HG03064 (cell line): ENCODE measurements around the gene TTC7B.
"Not testable (repeated sequence)": the region's sequence is repeated elsewhere in the genome, so short reads cannot be mapped to it uniquely, and the experiment has no call there.

Source experiments
- ATAC-seq: cut with Tn5 transposase; IDR thresholded peaks from one replicate; pipeline ENCODE4 v1.9.1; 2021; ENCODE audit warnings: low read depth; ENCODE audit not compliant: unreplicated experiment

Gene TTC7B

DNA sequence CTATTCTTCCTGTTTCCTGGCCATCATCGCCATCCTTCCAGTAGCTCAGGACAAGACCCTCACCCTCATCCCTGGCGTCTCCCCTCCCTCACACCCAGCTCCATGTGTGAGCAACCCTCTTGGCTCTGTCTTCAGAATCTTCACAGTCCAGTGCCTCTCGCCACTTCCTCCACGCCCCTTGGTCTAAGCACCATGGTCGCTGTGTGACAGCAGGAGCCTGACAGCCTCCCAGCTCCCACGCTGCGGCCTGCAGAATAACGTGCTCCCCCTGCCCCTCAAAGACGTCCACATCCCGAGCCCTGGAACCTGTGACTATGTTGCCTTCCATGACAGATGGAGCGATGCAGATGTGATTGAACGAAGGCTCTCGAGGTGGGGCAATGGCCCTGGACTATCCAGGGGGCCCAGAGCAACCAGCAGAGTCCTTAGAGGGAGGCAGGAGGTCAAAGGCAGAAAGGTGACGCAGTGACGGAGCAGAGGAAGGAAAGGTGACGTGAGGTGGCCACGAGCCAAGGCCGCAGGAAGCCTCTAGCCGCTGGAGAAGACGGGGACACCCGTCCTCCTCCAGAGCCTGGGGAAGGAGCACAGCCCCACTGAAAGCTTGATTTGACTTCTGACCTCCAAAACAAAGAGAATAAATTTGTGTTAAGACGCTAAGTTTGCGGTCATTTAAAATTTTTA lies 279.6 kb downstream of the TTC7B start:
- no peak for ATAC-seq

GRCh38 chr14:90536092-90536491 lies 280.1 kb downstream of the TTC7B start:
- ATAC-seq, result no peak

GRCh38 chr14:90535556-90536090 lies 280.6 kb downstream of the TTC7B start:
- no peak for ATAC-seq

- ATAC-seq, result no peak
Measured at GRCh38 chr14:90534838-90535555, 281.2 kb downstream of the TTC7B start.

DNA sequence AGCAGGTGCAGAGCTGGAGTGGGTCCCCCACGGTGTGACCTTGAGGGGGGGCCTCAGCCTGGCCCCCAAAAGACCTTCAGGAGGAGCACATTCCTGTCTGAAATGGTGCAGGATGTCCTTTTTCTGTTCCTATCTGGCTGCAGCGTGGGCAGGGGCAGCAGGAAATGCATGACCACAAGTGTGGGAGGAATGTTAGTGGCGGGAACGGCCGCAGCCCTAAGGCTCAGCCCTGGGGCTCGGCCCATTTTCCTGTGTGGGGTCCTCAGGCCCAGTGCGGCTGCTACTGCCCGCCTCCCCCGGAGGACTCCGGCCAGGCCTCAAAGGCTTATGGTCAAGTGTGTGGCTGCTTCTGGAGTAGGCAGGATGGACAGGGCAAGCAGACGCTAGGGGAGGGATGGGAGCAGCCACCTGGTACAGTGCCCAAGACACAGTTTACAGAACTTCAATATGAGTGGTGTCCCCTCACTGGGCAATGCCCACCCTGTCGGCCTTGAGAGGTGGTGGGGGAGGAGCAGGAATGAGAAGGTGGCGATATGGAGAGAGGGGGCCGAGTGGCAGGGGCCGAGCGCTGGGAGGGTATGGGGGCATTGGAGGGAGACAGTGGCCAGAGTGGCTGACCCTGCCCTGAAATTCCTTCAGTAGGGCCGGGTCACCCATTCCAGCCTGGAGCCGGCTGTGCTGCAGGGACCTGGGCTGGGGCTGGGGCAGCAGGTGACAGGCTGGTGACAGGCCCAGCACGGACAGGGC lies 282.0 kb downstream of the TTC7B start:
- ATAC-seq, result no peak

DNA sequence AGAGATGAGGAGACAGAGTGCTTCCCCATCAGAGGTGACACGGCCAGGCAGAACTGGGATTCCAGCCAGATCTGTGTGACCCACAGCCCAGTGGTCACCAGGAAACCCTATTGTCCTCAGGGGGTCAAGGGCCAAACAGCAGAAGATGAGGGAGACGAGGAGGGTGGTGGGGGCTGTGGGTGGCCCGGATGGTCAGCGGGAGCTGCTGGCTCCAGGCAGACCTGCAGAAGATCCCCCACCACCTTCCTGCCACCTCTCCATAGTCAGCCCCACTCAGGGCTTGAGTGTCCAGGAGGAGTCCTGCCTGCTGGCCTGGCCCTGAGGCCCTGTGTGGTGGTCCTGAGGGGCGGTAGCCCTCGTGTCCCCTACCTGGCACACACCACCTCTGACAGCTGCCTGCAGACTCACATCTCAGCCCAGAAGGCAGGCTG lies 282.6 kb downstream of the TTC7B start:
- ATAC-seq, result no peak

GRCh38 chr14:90532826-90533525 lies 283.3 kb downstream of the TTC7B start:
- ATAC-seq, result no peak

DNA sequence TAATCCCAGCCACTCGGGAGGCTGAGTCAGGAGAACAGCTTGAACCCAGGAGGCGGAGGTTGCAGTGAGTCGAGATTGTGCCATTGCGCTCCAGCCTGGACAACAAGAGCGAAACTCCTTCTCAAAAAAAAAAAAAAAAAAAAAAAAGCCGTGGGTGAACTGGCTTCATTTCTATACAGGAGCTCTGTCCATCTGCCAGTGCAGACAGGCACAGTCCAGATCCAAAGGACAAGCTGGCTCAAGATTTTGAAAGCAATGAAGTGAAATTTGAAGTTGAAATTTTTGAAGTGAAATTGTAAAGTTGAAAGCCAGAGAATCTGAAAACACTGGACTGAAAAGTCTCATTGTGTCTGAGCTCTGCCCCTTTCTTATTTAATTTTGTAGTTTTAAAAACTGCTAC lies 284.7 kb downstream of the TTC7B start:
- no peak for ATAC-seq

DNA sequence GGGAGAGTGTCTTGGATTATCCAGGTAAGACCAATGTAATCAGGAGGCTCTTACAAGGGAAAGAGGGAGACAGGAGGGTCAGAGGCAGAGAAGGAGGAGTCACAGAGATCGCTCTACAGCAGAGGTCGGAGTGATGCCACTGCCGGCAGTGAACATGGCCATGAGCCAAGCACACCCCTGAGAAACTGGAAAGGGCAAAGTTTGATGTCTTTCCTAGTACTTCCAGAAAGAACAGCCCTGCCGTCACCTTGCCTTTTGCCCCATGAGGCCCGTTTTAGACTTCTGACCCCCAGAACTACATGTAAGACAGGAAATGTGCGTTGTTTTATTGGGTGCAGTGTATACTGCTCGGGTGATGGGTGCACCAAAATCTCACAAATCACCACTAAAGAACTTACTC lies 285.7 kb downstream of the TTC7B start:
- ATAC-seq, result no peak

DNA sequence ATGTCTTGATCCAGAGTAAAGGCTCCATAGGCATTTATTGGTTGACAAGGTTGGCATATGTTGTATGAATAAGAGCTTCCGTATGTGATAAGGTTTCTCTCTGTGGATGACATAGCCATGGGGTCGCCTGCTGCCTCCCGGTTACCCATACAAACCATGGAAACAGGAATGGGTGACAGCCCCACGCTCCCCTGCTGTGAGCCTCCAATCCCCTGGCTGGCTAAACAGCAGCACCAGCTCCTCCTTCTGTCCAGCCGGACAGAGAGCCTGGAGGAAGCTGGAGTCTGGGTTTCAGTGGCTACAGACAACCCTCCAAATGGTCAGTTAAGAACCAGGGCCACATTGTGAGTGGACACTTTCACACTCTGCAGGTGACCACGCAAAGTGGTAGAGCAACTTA lies 288.3 kb downstream of the TTC7B start:
- ATAC-seq, result no peak

GRCh38 chr14:90526536-90526935 lies 289.7 kb downstream of the TTC7B start:
- not testable (repeated sequence) for ATAC-seq

GRCh38 chr14:90525353-90526028 lies 290.7 kb downstream of the TTC7B start:
- not testable (repeated sequence) for ATAC-seq

DNA sequence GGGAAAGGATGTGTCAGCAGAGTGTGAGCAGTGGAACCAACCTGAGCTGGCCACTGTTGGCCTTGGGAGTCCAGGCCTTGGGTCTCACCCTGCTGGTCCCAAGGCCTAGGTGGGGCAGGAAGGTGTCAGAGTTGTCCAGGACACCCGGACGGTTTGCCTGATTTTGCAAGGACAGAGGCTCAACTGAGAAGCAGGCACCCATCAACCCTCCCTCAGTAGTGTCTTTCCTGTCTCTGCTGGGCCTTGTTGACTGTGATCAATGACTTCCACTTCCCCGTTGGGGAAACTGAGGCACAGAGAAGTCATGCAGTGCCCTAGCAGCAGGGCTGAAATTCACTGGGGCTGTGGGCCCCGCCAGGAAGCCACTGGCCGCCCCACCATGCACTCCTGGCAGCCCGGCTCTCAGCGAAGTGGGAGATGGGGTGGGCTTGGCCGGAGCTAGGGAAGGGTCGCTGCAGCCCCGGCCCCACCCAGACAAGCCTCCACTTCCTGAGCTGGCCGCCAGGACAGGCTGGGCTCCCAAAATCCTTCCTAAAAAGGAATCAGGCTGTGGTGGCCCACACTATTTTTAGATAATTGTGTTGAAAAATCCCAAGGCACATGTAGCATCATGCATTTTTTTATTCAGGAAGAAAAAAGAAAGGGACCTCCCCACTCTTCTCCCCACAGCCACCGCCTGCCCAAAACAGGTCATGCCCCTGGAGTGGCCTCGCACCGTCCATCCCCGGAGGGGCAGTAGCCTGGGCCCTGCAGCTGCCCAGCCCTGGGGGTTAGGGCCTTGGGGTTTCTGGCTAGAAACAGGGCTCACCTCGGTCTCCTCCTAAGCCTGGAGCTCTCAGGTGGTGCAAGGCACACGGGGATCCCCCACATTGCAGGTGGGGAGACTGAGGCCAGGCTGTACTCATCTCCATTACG lies 292.0 kb downstream of the TTC7B start:
- no peak for ATAC-seq

DNA sequence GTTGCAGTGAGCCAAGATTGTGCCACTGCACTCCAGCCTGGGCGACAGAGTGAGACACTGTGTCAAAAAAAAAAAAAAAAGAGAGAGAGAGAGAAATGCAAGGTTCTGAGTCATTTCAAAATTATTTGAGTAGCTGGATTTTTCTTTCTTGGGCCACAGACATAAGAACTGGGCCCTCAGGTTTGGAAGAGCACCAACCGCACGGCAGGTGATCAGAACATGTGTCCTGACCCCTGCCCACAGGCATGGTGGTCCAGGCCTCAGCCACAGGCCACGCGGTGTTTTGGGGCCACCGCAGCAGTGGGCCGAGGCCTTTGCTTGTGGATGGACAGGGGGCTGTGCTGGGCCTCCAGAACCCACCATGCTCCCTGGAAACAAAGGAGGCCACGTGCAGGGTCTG lies 292.7 kb downstream of the TTC7B start:
- ATAC-seq, result no peak

- no peak for ATAC-seq
Measured at GRCh38 chr14:90522571-90523191, 293.5 kb downstream of the TTC7B start.

GRCh38 chr14:90521930-90522483 lies 294.2 kb downstream of the TTC7B start:
- no peak for ATAC-seq

DNA sequence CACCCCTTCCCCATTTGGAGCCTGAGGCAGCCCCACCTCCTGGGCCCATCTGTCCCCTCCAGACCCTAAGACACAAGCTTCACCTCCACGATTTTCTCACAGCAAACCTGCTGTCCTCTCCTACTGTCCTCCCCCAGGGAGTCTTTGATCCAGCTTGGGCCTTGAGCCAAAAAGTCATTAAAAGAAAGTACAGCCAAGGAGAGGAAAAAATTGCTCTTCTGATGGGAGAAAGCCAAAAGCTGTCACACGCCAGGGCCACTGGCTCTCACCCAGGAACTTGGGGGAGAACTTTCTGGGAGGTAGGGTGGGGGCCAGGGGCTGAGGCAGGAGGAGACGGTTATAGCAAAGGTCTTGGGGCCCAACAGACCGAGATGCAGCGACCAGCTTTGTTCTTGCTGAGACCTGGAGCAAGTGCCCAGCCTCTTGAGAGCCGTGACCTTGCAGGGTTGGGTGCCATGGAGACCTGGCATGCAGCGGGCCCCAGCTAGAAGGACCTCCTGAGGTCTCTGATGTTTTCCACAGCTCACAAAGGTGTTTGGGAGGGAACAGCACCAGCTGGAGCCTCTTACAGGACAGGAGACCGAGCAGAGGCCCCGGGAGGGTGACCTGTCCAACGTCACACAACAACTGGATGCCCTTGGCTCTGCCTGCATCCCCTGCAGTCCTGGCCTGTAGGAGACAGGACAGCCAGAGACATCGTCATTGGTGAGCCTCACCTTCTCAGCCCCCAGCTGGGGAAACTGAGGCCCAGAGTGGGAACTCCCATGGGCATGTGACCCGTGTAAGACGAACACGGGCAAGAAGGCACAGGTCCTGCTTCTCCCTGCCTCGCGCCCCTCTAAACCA lies 294.9 kb downstream of the TTC7B start:
- no peak for ATAC-seq
